ENCODE measurements around the gene TCP11.

The TCP11 gene

DNA sequence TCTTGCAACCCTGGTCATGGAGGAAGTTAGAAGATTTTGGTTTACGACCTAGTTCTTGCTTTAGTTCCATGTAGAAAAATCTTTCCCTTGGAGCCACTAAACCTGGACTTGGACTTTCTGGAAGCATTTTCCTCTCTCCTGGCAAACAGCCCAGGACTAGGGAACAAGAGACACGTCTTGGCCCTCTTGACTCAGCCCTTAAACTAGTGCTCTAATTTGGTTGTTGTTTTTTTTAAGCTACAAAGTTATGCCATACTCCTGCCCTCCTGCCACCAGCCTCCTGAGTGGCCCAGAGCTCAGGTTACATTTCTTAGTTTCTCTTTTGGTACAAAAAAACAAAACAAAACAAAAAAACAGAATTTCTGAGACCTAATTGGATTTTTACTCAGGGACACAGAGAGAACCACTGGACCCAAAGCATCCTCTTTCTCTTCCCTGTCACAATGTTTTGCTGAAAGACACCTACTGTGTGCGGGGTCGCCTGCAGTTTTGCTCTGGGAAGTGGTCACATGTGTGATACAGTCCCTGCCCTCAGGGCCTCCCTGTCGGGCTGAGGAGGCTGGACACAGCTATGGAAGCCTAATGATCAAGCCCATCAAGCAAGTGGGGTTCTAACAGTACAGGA is 40.3 kb upstream of the TCP11 start:
- H3K36me3 ChIP-seq: no peaks in the 10 kb centered on the region
- no peaks in the 10 kb centered on the region for H3K27me3 ChIP-seq
- intact Hi-C loops (cut with DNase I; ENCODE audit: low total_unique reads): no loop called here
- H3K27ac ChIP-seq: peak overlapping the region; percentile 83 to 93
- H3K9me3 ChIP-seq: no peaks in the 10 kb centered on the region
- TF ChIP-seq, protein P1, sequence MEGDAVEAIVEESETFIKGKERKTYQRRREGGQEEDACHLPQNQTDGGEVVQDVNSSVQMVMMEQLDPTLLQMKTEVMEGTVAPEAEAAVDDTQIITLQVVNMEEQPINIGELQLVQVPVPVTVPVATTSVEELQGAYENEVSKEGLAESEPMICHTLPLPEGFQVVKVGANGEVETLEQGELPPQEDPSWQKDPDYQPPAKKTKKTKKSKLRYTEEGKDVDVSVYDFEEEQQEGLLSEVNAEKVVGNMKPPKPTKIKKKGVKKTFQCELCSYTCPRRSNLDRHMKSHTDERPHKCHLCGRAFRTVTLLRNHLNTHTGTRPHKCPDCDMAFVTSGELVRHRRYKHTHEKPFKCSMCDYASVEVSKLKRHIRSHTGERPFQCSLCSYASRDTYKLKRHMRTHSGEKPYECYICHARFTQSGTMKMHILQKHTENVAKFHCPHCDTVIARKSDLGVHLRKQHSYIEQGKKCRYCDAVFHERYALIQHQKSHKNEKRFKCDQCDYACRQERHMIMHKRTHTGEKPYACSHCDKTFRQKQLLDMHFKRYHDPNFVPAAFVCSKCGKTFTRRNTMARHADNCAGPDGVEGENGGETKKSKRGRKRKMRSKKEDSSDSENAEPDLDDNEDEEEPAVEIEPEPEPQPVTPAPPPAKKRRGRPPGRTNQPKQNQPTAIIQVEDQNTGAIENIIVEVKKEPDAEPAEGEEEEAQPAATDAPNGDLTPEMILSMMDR (IDR thresholded peaks at IDR 0.05): no peak
- peaks cover 8 to 82% (median 50%) of the 10 kb centered on the region in 4 donors for H3K4me1 ChIP-seq
- peak overlapping the region; percentile 22 to 39 for H3K4me3 ChIP-seq
- peak; percentile 68 to 86 for DNase-seq

DNA sequence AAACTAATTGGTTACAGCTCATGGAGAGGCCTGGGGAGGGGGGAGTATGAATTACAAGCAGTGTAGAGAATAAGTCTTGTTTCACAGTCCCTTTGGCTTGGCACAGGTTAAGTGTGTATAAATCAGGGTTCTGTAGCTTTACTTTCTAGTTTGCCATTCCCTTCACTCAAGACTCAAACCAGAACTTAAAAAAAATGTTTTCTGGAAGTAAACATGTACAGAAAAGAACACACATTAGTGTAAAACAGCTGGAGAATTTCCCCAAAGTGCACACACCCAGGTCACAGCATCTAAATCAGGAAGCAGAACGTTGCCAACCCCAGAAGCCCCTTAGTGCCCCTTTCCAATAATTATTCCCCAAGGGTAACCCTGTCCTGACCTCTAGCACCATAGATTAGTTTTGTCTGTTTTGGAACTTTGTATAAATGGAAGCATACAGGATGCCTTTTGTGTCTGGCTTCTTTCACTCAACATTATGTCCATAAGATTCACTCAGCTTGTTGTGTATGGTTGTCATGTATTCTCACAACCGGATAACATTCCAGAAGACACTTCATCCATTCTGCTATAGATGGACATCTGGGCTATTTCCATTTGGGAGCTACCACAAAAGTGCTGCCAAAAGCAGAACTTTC is 38.9 kb upstream of the TCP11 start:
- H3K36me3 ChIP-seq: no peaks in the 10 kb centered on the region
- peaks cover 8 to 68% (median 38%) of the 10 kb centered on the region in 4 donors for H3K4me1 ChIP-seq
- H3K9me3 ChIP-seq: no peaks in the 10 kb centered on the region
- H3K27ac ChIP-seq: peak overlapping the region; percentile 83 to 93
- no peak for DNase-seq
- intact Hi-C loops (cut with DNase I; ENCODE audit: low total_unique reads): no loop called here
- H3K4me3 ChIP-seq: no peak overlapping the region
- TF ChIP-seq, protein P1 (IDR thresholded peaks at IDR 0.05): no peak
- H3K27me3 ChIP-seq: no peaks in the 10 kb centered on the region

DNA sequence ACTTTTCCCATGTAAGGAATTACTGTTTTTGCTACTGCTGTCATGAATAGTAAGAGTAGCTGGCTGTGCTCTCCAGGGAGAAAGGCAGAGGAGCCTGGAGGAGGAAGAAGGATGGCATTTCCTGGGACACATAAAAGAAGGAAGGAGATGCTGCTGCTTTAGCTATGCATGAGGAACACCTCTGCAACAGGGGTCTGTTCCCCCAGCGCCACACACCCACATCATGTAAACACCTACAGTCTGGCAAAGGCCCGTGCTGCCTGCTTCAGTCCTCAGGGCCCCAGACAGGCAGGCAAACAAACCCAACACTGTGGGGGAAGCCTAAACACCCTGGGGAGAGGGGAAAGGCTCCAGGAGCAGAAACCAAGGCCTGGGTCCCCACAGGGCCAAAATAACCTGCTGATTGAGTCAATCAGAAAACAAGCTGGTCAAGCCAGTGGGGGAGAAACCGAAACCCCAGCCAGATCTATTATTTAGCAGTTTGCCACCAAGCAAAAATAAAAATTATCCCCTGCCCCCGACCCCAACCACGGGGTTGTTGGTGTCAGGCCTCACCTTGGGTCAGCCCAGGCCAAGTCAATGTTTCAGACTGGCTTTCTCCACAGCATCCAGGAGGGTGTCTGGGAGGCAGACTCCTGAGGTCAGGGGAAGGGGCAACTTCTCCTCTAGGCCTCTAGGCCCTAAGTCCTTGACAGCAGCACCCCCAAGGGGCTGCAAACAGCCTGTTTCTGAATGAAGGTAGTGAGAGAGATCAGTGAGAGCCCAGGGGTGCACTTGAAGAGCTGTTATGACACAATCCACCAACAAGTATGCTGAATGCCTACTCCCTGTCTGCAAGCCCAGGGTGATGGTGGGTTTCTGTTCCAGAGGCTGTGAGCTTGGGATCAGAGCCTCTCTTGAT is 38.0 kb upstream of the TCP11 start:
- no peaks in the 10 kb centered on the region for H3K27me3 ChIP-seq
- DNase-seq: no peak
- H3K36me3 ChIP-seq: no peaks in the 10 kb centered on the region
- TF ChIP-seq, protein P1 (IDR thresholded peaks at IDR 0.05): no peak
- no peaks in the 10 kb centered on the region for H3K9me3 ChIP-seq
- peak overlapping the region; percentile 83 to 93 for H3K27ac ChIP-seq
- intact Hi-C loops (cut with DNase I; ENCODE audit: low total_unique reads): no loop called here
- peaks cover 8 to 59% (median 33%) of the 10 kb centered on the region in 4 donors for H3K4me1 ChIP-seq
- H3K4me3 ChIP-seq: no peak overlapping the region

DNA sequence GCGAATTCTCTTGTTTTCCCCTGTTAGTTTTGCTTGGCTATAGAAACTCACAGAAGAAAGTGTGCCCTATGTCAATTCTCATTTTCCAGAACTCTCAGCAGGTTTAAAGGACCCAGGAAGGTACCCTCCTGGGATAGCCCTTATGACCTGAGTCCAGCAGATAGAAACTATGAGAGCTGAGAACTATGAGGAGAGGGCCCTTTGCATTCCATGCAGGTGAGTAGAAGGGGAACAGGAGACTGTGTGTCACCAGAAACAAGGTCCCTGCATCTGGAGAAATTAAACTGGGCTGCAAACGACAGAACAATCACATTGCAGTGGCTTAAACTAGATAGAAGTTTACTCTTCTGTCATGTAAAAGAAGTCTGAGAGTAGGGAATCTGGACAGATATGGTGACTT is 36.9 kb upstream of the TCP11 start:
- H3K27me3 ChIP-seq: no peaks in the 10 kb centered on the region
- DNase-seq: no peak
- intact Hi-C loops (cut with DNase I; ENCODE audit: low total_unique reads): no loop called here
- H3K36me3 ChIP-seq: no peaks in the 10 kb centered on the region
- H3K27ac ChIP-seq: peak overlapping the region; percentile 83 to 93
- H3K9me3 ChIP-seq: no peaks in the 10 kb centered on the region
- no peak overlapping the region for H3K4me3 ChIP-seq
- H3K4me1 ChIP-seq: peaks cover 8 to 49% (median 33%) of the 10 kb centered on the region in 4 donors
- TF ChIP-seq, protein P1 (IDR thresholded peaks at IDR 0.05): no peak

DNA sequence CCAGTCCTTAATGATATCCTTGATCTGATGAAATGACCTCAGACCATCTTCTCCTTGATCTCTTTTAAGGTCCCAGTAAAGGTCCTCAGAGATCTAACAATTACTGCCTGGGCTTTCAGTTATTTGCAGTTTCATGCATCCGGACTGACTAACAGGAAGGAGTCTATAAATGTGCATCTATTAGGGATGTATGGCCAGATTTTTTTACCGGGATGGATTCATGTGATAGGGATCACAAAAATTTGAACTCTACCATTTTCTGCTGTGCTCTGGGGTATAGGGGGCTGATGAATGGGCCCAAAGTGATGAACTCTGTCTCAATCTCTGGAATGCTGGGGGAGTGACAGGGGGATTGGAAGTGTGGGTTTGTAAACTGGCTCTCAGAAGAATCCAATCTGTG is 36.5 kb upstream of the TCP11 start:
- DNase-seq: no peak
- Histone ChIP-seq H3K9me3 (no peaks in the 10 kb centered on the region), H3K27ac (no peak overlapping the region), H3K4me3 (no peak overlapping the region), H3K4me1 (peaks cover 8 to 45% (median 33%) of the 10 kb centered on the region in 4 donors), H3K27me3 (no peaks in the 10 kb centered on the region), H3K36me3 (no peaks in the 10 kb centered on the region)
- intact Hi-C loops (cut with DNase I; ENCODE audit: low total_unique reads): no loop called here
- TF ChIP-seq, protein P1 (IDR thresholded peaks at IDR 0.05): no peak

Measured in tibial artery (tissue), 4 donors.